OCI-LY1 (cell line): ENCODE measurements around the gene PALD1.

Experiments used
- H2AFZ ChIP-seq: fragments of 200-600 bp; sonication (generic), shearing (Covaris generic); 2 replicates; pipeline ENCODE4 v1.6.0; 2014; ENCODE audit warnings: antibody characterized with exemption, mild to moderate bottlenecking, low read length
- H3F3A ChIP-seq: fragments of 200-600 bp; sonication (generic), shearing (Covaris generic); 2 replicates; pipeline ENCODE4 v1.6.0; 2014; ENCODE audit warnings: mild to moderate bottlenecking, antibody characterized with exemption, low read length, moderate library complexity; ENCODE audit not compliant: insufficient read depth
- H3K27ac ChIP-seq: fragments of 200-600 bp; sonication (generic); 2 replicates; pipeline ENCODE4 v1.5.1; 2014; ENCODE audit warnings: low read length, mixed run types, mild to moderate bottlenecking, low read depth; ENCODE audit not compliant: poor library complexity, severe bottlenecking
- H3K27me3 ChIP-seq: fragments of 200-600 bp; sonication (generic); 2 replicates; pipeline ENCODE4 v1.6.0; 2014; ENCODE audit warnings: antibody characterized with exemption, mild to moderate bottlenecking, low read length, moderate library complexity; ENCODE audit not compliant: insufficient read depth
- H3K36me3 ChIP-seq: fragments of 200-600 bp; sonication (generic); 2 replicates; pipeline ENCODE4 v1.6.1; 2014; ENCODE audit warnings: mild to moderate bottlenecking, antibody characterized with exemption, low read length, moderate library complexity, mixed read lengths; ENCODE audit not compliant: insufficient read depth
- H3K4me1 ChIP-seq: fragments of 200-600 bp; sonication (generic); 2 replicates; pipeline ENCODE4 v1.5.1; 2014; ENCODE audit warnings: mild to moderate bottlenecking, low read length, moderate library complexity; ENCODE audit not compliant: insufficient read depth, severe bottlenecking
- H3K4me2 ChIP-seq: fragments of 200-600 bp; sonication (generic), shearing (Covaris generic); 2 replicates; pipeline ENCODE4 v1.6.1; 2014; ENCODE audit warnings: low read length
- H3K4me3 ChIP-seq: fragments of 200-600 bp; sonication (generic); 2 replicates; pipeline ENCODE4 v1.5.1; 2014; ENCODE audit warnings: low read length, low read depth, mild to moderate bottlenecking, mixed read lengths; ENCODE audit not compliant: poor library complexity, severe bottlenecking
- H3K79me2 ChIP-seq: fragments of 200-600 bp; shearing (Covaris generic); 2 replicates; pipeline ENCODE4 v1.6.1; 2016; ENCODE audit warnings: mixed run types, low read length, mixed read lengths; ENCODE audit not compliant: insufficient read depth
- H3K9ac ChIP-seq: fragments of 200-600 bp; sonication (generic), shearing (Covaris generic); 2 replicates; pipeline ENCODE4 v1.6.1; 2014; ENCODE audit warnings: mild to moderate bottlenecking, low read length, mixed read lengths
- H3K9me2 ChIP-seq: fragments of 200-600 bp; sonication (generic), shearing (Covaris generic); 2 replicates; pipeline ENCODE4 v1.6.1; 2014; ENCODE audit warnings: low read depth, mild to moderate bottlenecking, low read length, mixed read lengths
- H3K9me3 ChIP-seq: fragments of 200-600 bp; shearing (Covaris generic); 2 replicates; pipeline ENCODE4 v1.6.1; 2014; ENCODE audit warnings: low read length, mixed read lengths
- H4K20me1 ChIP-seq: fragments of 200-600 bp; sonication (generic), shearing (Covaris generic); 2 replicates; pipeline ENCODE4 v1.6.0; 2016; ENCODE audit warnings: mild to moderate bottlenecking, low read length; ENCODE audit not compliant: insufficient read depth
- EZH2 ChIP-seq: fragments of 200-600 bp; sonication (generic), shearing (Covaris generic); IDR thresholded peaks from 2 replicates; pipeline ENCODE4 v1.8.0; 2017; ENCODE audit warnings: borderline replicate concordance, mixed run types, mild to moderate bottlenecking, antibody characterized with exemption, low read length, moderate library complexity, mixed read lengths
- TF ChIP-seq, protein P1 (sequence below): fragments of 200-600 bp; sonication (generic), shearing (Covaris generic); IDR thresholded peaks from 2 replicates; pipeline ENCODE4 v1.5.1; 2017; ENCODE audit warnings: mild to moderate bottlenecking, antibody characterized with exemption, low read length, moderate library complexity, mixed read lengths

Gene PALD1

DNA sequence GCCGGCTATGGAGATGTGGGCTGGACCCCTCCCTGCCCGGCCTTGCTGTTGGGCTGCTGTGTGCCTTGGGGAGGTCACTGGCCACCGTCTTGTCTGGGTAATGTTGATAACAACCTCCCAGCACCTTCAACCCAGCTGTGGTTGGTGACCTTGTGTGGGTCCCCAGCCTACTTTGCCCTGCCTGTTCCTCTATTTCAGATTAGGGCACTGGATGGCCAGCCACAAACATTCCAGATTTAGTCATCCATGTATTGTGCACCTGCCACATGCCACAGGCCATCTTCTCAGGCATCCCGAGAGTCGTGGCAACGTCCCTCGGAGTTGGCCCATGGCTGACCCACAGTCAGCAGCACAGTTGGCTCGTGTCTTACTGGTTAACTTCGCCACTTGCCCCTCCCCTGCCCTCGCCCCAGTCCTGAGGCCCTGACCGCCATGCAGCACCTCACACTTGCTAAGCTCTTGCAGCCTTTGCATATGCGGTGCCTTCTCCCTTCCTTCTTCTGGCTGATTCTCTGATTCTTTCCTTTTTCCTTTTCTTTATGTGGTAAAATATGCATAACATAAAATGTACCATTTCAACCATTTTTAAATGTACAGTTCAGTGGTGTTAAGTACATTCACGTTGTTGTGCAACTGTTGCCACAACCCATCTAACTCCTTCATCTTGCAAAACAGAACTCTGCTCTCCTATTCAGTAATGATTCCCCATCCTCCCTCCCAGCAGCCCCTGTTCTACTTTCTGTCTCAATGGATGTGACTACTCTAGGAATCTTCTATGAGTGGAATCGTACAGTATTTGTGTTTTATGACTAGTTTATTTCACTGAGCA, 63.4 kb downstream of the PALD1 start:
- Histone ChIP-seq H3K4me2 (no peak overlapping the region), H4K20me1 (no peaks in the 10 kb centered on the region), H3K9me3 (no peaks in the 10 kb centered on the region), H3K4me3 (no peak overlapping the region), H3K4me1 (peaks cover 37% of the 10 kb centered on the region), H3K27ac (peak overlapping the region; percentile 69), H2AFZ (no peak overlapping the region), H3K79me2 (no peaks in the 10 kb centered on the region), H3F3A (no peaks in the 10 kb centered on the region), H3K27me3 (no peaks in the 10 kb centered on the region), H3K9me2 (no peaks in the 10 kb centered on the region), H3K9ac (no peak overlapping the region), H3K36me3 (peaks cover 92% of the 10 kb centered on the region)
- TF ChIP-seq EZH2, result no peak
- TF ChIP-seq, protein P1, sequence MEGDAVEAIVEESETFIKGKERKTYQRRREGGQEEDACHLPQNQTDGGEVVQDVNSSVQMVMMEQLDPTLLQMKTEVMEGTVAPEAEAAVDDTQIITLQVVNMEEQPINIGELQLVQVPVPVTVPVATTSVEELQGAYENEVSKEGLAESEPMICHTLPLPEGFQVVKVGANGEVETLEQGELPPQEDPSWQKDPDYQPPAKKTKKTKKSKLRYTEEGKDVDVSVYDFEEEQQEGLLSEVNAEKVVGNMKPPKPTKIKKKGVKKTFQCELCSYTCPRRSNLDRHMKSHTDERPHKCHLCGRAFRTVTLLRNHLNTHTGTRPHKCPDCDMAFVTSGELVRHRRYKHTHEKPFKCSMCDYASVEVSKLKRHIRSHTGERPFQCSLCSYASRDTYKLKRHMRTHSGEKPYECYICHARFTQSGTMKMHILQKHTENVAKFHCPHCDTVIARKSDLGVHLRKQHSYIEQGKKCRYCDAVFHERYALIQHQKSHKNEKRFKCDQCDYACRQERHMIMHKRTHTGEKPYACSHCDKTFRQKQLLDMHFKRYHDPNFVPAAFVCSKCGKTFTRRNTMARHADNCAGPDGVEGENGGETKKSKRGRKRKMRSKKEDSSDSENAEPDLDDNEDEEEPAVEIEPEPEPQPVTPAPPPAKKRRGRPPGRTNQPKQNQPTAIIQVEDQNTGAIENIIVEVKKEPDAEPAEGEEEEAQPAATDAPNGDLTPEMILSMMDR, result no peak

DNA sequence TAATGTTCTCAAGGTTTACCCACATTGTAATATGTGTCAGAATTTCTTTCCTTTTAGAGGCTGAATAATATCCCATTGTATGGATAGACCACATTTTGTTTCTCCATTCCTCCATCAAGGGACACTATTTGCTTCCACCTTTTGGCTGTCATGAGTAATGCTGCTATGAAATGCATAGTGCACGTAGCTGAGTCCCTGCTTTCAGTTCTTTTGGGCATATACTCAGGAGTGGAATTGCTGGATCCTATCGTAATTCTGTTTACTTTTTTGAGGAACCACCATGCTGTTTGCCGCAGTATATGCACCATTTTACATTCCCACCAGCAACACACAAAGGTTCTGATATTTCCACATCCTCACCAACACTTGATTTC, 64.0 kb downstream of the PALD1 start:
- TF ChIP-seq, protein P1, result no peak
- H4K20me1 ChIP-seq, result no peaks in the 10 kb centered on the region
- no peaks in the 10 kb centered on the region for H3K79me2 ChIP-seq
- H3K4me1 ChIP-seq, result peaks cover 37% of the 10 kb centered on the region
- peaks cover 91% of the 10 kb centered on the region for H3K36me3 ChIP-seq
- H3K9ac ChIP-seq, result no peak overlapping the region
- no peaks in the 10 kb centered on the region for H3K27me3 ChIP-seq
- no peak overlapping the region for H3K4me3 ChIP-seq
- H3K9me3 ChIP-seq, result no peaks in the 10 kb centered on the region
- no peak overlapping the region for H2AFZ ChIP-seq
- H3K9me2 ChIP-seq, result no peaks in the 10 kb centered on the region
- H3F3A ChIP-seq, result no peaks in the 10 kb centered on the region
- H3K27ac ChIP-seq, result no peak overlapping the region
- no peak overlapping the region for H3K4me2 ChIP-seq

DNA sequence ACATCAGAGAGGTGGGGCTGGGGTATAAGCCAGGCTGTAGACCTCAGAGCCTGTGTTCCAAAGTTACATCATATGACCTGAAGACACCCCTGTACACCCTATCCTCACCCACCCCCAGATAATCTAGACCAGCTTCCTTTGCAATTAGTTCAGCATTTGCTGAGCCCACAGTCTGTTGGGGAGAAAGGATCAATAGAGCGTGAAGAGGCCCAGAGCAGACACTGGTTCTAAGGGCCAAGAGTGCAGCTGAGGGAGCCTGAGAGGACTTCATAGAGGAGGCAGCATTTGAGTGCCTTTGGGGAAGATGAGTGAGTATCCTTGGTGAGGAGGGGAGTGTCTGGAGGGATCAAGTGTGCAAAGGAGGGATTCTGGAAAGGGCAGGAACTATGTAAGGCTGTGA, 65.3 kb downstream of the PALD1 start:
- peak overlapping the region; percentile 25; the same call in 1 of the 2 replicates for H3K9ac ChIP-seq
- no peak overlapping the region for H3K4me3 ChIP-seq
- H3K36me3 ChIP-seq, result peaks cover 81% of the 10 kb centered on the region
- no peaks in the 10 kb centered on the region for H3K9me3 ChIP-seq
- H3K79me2 ChIP-seq, result no peaks in the 10 kb centered on the region
- peak overlapping the region; percentile 52 for H3K27ac ChIP-seq
- H3K4me2 ChIP-seq, result no peak overlapping the region
- TF ChIP-seq, protein P1, result no peak
- TF ChIP-seq EZH2, result no peak
- peaks cover 37% of the 10 kb centered on the region for H3K4me1 ChIP-seq
- no peaks in the 10 kb centered on the region for H3K27me3 ChIP-seq
- H3K9me2 ChIP-seq, result no peaks in the 10 kb centered on the region
- no peaks in the 10 kb centered on the region for H4K20me1 ChIP-seq
- H2AFZ ChIP-seq, result no peak overlapping the region
- no peaks in the 10 kb centered on the region for H3F3A ChIP-seq
